HUES6 (cell line): ENCODE data around the gene MYO1B.

Experiments used
- H3K27ac ChIP-seq: 2 replicates; pipeline ENCODE4 v1.7.0; 2013; ENCODE audit warnings: low read depth, mild to moderate bottlenecking, low read length, inconsistent platforms
- H3K27me3 ChIP-seq: 2 replicates; pipeline ENCODE4 v1.6.1; 2013; ENCODE audit warnings: low read length; ENCODE audit not compliant: control insufficient read depth, insufficient read depth
- H3K36me3 ChIP-seq: 2 replicates; pipeline ENCODE4 v1.6.1; 2013; ENCODE audit warnings: low read length; ENCODE audit not compliant: control insufficient read depth, insufficient read depth
- H3K4me1 ChIP-seq: 2 replicates; pipeline ENCODE4 v1.6.1; 2013; ENCODE audit warnings: low read length; ENCODE audit not compliant: control insufficient read depth, insufficient read depth
- H3K4me3 ChIP-seq: 2 replicates; pipeline ENCODE4 v1.5.1; 2013; ENCODE audit warnings: low read depth, low read length
- H3K9ac ChIP-seq: one replicate; pipeline ENCODE4 v1.6.1; 2013; ENCODE audit warnings: mild to moderate bottlenecking, low read length
- H3K9me3 ChIP-seq: 2 replicates; pipeline ENCODE4 v1.6.1; 2013; ENCODE audit warnings: low read depth, low read length; ENCODE audit not compliant: control insufficient read depth, insufficient read depth

The MYO1B gene

GRCh38 chr2:191226196-191226595 is 19.0 kb upstream of the MYO1B start:
- H3K36me3 ChIP-seq, result no peaks in the 10 kb centered on the region
- no peak overlapping the region for H3K4me3 ChIP-seq
- no peak overlapping the region for H3K27ac ChIP-seq
- peaks cover 15% of the 10 kb centered on the region; the same call in 1 of the 2 replicates for H3K4me1 ChIP-seq
- no peaks in the 10 kb centered on the region for H3K9me3 ChIP-seq
- no peak overlapping the region for H3K9ac ChIP-seq
- H3K27me3 ChIP-seq, result no peaks in the 10 kb centered on the region

GRCh38 chr2:191228333-191228732 is 16.9 kb upstream of the MYO1B start:
- Histone ChIP-seq H3K27ac (no peak overlapping the region), H3K4me1 (peaks cover 15% of the 10 kb centered on the region; the same call in 1 of the 2 replicates), H3K36me3 (no peaks in the 10 kb centered on the region), H3K4me3 (no peak overlapping the region), H3K9me3 (no peaks in the 10 kb centered on the region), H3K9ac (no peak overlapping the region), H3K27me3 (no peaks in the 10 kb centered on the region)

- H3K4me3 ChIP-seq, result no peak overlapping the region
- no peak overlapping the region for H3K27ac ChIP-seq
- H3K9me3 ChIP-seq, result no peaks in the 10 kb centered on the region
- no peak overlapping the region for H3K9ac ChIP-seq
- peaks cover 15% of the 10 kb centered on the region; the same call in 1 of the 2 replicates for H3K4me1 ChIP-seq
- H3K27me3 ChIP-seq, result no peaks in the 10 kb centered on the region
- H3K36me3 ChIP-seq, result no peaks in the 10 kb centered on the region
These were observed 16.3 kb upstream of the MYO1B start for GRCh38 chr2:191228861-191229260.

- Histone ChIP-seq H3K4me1 (peaks cover 12% of the 10 kb centered on the region; the same call in 1 of the 2 replicates), H3K36me3 (no peaks in the 10 kb centered on the region), H3K27me3 (no peaks in the 10 kb centered on the region), H3K4me3 (no peak overlapping the region), H3K27ac (no peak overlapping the region), H3K9ac (no peak overlapping the region), H3K9me3 (no peaks in the 10 kb centered on the region)
These were observed 15.0 kb upstream of the MYO1B start for GRCh38 chr2:191230174-191230573.

GRCh38 chr2:191231995-191232394 is 13.2 kb upstream of the MYO1B start:
- Histone ChIP-seq H3K4me3 (no peak overlapping the region), H3K4me1 (no peaks in the 10 kb centered on the region), H3K36me3 (no peaks in the 10 kb centered on the region), H3K9me3 (no peaks in the 10 kb centered on the region), H3K9ac (no peak overlapping the region), H3K27me3 (no peaks in the 10 kb centered on the region), H3K27ac (no peak overlapping the region)

- H3K9me3 ChIP-seq, result no peaks in the 10 kb centered on the region
- no peaks in the 10 kb centered on the region for H3K36me3 ChIP-seq
- no peaks in the 10 kb centered on the region for H3K27me3 ChIP-seq
- H3K4me3 ChIP-seq, result no peak overlapping the region
- H3K4me1 ChIP-seq, result no peaks in the 10 kb centered on the region
- no peak overlapping the region for H3K27ac ChIP-seq
- H3K9ac ChIP-seq, result no peak overlapping the region
These were observed 11.7 kb upstream of the MYO1B start for GRCh38 chr2:191233533-191233932.

- no peaks in the 10 kb centered on the region for H3K36me3 ChIP-seq
- no peaks in the 10 kb centered on the region for H3K27me3 ChIP-seq
- H3K9ac ChIP-seq, result no peak overlapping the region
- no peaks in the 10 kb centered on the region for H3K4me1 ChIP-seq
- no peaks in the 10 kb centered on the region for H3K9me3 ChIP-seq
- H3K4me3 ChIP-seq, result no peak overlapping the region
- H3K27ac ChIP-seq, result no peak overlapping the region
These were observed 10.8 kb upstream of the MYO1B start for GRCh38 chr2:191234376-191234775.

- H3K36me3 ChIP-seq, result no peaks in the 10 kb centered on the region
- H3K27ac ChIP-seq, result no peak overlapping the region
- peaks cover 7% of the 10 kb centered on the region for H3K27me3 ChIP-seq
- H3K9ac ChIP-seq, result no peak overlapping the region
- no peaks in the 10 kb centered on the region for H3K9me3 ChIP-seq
- no peak overlapping the region for H3K4me3 ChIP-seq
- H3K4me1 ChIP-seq, result no peaks in the 10 kb centered on the region
These were observed 4.3 kb upstream of the MYO1B start for GRCh38 chr2:191240871-191241270.

GRCh38 chr2:191241418-191241817 is 3.8 kb upstream of the MYO1B start:
- Histone ChIP-seq H3K4me3 (no peak overlapping the region), H3K36me3 (no peaks in the 10 kb centered on the region), H3K4me1 (no peaks in the 10 kb centered on the region), H3K27ac (no peak overlapping the region), H3K9me3 (no peaks in the 10 kb centered on the region), H3K9ac (no peak overlapping the region), H3K27me3 (peaks cover 7% of the 10 kb centered on the region)

GRCh38 chr2:191243154-191243553 is 2.0 kb upstream of the MYO1B start:
- H3K36me3 ChIP-seq, result no peaks in the 10 kb centered on the region
- H3K27ac ChIP-seq, result no peak overlapping the region
- H3K4me3 ChIP-seq, result no peak overlapping the region
- H3K27me3 ChIP-seq, result peaks cover 7% of the 10 kb centered on the region
- H3K4me1 ChIP-seq, result peaks cover 17% of the 10 kb centered on the region
- no peaks in the 10 kb centered on the region for H3K9me3 ChIP-seq
- H3K9ac ChIP-seq, result no peak overlapping the region

GRCh38 chr2:191244350-191244749 is 854 bp upstream of the MYO1B start:
- H3K9me3 ChIP-seq, result no peaks in the 10 kb centered on the region
- peaks cover 7% of the 10 kb centered on the region for H3K27me3 ChIP-seq
- no peaks in the 10 kb centered on the region for H3K36me3 ChIP-seq
- no peak overlapping the region for H3K4me3 ChIP-seq
- no peak overlapping the region for H3K27ac ChIP-seq
- H3K9ac ChIP-seq, result no peak overlapping the region
- peaks cover 27% of the 10 kb centered on the region for H3K4me1 ChIP-seq
